IPS DF 4.7 (cell line): ENCODE data around the gene SH3RF1.

Source experiments
- DNase-seq: peaks from one replicate; pipeline ENCODE4 v3.0.0-alpha.2; 2013; ENCODE audit warnings: low spot score; ENCODE audit errors: extremely low read depth

SH3RF1 gene

DNA sequence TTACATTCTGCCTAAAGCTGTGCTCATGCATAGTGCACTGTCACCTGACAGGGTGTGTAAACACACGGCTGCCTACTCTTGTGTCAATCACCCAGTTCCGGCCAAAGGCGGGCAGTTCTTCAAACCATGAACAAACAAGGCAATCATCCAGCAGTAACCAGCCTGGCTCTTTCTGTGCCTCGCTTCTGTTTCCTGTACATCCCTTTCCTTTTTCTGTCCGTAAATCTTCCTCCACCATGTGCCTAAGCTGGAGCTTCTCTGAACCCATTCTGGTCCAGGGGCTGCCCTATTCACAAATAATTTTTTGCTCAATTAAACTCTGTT, 199.9 kb downstream of the SH3RF1 start:
- no peak for DNase-seq

DNA sequence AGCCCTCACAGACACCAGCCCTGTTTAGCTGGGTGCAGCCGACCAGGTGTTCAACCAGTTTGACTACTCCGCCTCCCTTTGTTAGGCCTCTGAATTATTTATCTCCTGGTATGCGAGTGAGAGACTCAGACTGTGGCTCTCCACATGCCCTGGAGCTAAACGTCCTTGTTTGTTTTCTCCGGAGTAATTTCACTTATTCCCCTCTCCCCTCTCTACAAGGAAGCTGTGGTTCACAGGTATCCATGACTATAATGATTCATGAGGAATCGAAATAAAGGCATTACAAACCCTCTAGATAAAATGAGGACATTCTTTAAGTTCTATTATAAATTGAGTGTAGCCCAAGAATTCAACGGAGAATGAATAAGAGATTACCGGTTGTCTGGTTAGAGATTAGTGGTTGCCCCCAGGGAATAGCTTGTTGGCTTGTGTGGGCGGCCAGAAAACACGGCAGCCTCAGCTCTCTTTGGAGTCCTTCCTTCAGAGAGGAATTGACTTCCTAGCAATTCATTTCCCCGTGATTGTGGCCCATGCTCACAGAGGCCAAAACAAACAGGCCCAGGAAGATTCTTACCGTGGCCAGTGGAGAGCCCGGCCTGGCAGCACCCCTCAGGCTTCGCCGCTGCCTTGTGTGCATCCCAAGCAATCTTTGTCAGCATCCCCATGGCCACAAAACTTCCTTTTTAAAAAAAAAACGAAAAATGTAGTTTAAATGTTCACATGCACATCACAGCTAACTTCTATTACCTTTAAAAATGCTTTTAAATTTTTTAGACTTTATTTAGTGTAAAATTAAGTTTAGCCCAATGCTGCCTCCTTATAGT, 200.5 kb downstream of the SH3RF1 start:
- DNase-seq, result peak; percentile 68

DNA sequence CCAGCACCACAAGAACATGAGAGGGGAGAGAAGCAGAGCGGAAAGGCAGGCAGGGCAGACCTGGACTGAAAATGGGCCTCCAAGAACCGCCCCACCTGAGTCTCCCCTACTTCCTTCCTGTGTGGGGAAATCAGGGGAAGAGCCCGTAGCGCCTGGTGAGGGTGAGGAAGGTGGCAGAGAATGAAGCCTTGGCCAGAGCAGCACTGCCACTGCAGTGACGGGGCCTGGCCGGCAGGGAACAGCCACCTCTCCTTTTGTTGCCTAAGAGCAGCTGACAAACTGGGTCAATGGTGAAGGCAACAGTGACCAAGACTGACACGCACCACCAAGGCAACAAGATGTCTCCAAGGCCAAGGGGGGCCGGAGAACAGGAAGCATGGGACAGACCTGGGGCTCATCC, 202.3 kb downstream of the SH3RF1 start:
- DNase-seq, result no peak

GRCh38 chr4:169066934-169067333, 203.8 kb downstream of the SH3RF1 start:
- DNase-seq, result no peak

GRCh38 chr4:169064296-169064695, 206.5 kb downstream of the SH3RF1 start:
- DNase-seq, result no peak

DNA sequence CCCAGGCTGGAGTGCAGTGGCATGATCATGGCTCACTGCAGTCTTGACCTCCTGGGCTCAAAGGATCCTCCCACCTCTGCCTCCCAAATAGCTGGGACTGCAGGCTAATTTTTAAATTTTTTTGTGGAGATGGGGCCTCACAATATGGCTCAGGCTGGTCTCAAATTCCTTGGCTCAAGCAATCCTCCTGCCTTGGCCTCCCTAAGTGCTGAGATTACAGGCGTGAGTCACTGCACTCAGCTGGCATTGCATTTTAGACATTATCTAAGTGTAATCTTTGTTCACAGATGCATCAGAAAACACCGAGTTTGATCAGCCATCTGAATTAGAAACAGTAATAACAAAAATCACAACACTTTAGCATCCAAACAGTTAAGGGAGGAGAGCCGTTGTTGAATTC, 207.3 kb downstream of the SH3RF1 start:
- no peak for DNase-seq

GRCh38 chr4:169062897-169063244, 207.9 kb downstream of the SH3RF1 start:
- DNase-seq, result no peak

- DNase-seq, result no peak
These were observed 209.4 kb downstream of the SH3RF1 start for GRCh38 chr4:169061386-169061785.

- DNase-seq, result no peak
These were observed 210.2 kb downstream of the SH3RF1 start for GRCh38 chr4:169060391-169061091.

DNA sequence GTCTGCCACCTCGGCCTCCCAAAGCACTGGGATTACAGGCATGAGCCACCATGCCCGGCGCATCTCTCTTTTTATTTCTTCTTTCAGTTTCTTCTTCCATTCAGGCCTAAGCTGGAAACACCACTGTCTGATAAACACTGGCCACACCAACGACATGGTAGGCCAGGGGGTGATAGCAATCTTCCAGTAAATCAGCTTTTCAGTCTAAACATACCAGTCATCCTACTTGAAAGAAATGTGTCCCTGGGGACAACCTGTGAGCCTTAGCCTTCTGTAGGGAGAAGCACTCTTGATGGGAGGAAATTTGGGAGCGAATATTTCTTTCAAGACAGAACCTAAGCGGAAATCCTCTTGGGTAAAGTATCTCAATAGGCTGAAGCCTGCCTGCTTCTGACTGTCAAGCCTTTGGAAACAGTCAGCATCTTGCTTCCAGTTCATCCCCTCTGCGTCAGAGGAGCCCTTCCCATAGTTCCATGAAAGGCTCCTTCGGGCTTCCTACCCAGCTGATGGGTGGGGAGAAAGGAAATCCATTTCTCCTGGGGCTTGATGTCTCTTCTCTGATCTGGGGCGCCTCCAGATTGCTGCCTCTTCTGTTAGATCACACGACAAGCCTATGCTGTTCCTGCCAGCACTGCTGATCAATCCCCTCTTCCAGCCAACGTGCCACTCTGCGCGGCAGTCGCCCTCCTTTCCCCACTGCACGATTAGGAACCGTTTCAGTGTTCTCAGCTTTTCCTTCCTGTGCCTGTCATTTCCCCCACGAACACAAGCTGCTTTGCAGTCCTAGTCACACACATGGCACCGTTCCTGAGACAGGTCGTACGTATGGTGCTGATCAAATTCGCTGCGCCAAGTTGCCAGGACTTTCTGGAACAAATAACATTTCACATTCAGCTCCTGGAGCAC, 211.2 kb downstream of the SH3RF1 start:
- DNase-seq, result no peak

GRCh38 chr4:169058312-169058711, 212.4 kb downstream of the SH3RF1 start:
- DNase-seq, result no peak

- no peak for DNase-seq
These were observed 215.9 kb downstream of the SH3RF1 start for GRCh38 chr4:169054879-169055278.

DNA sequence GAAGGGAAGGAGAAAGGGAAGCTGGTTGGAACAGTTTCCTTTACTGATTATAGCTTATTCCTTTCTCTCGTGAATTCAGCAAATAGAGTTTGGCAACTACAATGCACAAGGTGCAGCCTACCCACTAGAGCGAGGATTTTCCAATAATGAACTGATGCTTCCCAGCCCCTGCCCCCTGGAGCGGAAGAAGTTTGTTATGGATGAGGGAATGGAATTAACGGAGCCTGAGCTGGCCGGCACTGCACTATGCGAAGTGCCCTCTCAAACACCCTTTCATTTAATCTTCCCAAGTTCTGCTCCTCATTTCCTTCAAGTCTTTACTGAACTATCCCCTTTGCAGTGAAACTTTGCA, 218.2 kb downstream of the SH3RF1 start:
- DNase-seq, result no peak

- DNase-seq, result no peak
These were observed 218.8 kb downstream of the SH3RF1 start for GRCh38 chr4:169051761-169052593.

DNA sequence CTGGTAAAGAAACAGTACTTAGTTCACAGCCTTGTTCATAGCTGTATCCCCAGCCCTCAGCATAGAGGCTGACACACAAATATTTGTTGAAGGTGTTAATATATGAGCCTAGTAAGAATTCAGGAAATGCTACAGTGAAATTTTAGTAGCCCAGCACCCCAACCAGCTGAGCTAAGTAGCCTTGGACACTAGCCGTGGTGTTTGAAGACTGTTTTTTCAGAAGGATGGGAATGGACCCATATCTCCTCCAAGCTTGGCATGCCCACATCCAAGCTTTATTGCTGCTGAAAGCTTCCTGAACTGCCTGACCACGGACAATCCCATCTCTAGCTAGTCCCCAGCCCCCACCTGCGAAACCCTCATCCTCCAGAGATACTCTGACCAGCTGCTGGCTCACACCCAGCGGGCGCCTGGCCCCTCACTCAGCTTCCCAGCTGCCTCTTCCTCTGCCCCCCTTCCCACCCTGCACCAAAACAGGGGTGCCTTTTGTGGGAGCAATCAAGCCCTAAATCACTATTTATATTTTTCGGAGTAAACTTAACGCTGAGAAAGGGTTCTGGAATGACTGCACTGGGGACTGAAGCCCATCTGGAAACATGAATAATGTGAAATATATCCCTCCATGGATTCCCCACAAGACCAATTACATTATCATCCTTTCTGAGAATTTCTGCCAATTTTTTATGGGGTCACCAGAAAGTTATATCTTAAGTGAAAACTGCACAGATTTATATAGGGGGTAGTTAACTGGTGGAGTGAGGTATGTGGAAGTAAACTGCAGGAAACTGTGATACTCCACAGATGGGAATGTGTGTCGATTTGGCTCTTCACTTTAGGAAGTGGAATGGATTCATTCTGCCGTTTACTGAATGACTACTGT, 219.6 kb downstream of the SH3RF1 start:
- DNase-seq, result no peak

GRCh38 chr4:169050284-169050683, 220.5 kb downstream of the SH3RF1 start:
- DNase-seq, result no peak

- no peak for DNase-seq
These were observed 221.8 kb downstream of the SH3RF1 start for GRCh38 chr4:169048868-169049414.

- no peak for DNase-seq
These were observed 222.8 kb downstream of the SH3RF1 start for GRCh38 chr4:169047956-169048355.

DNA sequence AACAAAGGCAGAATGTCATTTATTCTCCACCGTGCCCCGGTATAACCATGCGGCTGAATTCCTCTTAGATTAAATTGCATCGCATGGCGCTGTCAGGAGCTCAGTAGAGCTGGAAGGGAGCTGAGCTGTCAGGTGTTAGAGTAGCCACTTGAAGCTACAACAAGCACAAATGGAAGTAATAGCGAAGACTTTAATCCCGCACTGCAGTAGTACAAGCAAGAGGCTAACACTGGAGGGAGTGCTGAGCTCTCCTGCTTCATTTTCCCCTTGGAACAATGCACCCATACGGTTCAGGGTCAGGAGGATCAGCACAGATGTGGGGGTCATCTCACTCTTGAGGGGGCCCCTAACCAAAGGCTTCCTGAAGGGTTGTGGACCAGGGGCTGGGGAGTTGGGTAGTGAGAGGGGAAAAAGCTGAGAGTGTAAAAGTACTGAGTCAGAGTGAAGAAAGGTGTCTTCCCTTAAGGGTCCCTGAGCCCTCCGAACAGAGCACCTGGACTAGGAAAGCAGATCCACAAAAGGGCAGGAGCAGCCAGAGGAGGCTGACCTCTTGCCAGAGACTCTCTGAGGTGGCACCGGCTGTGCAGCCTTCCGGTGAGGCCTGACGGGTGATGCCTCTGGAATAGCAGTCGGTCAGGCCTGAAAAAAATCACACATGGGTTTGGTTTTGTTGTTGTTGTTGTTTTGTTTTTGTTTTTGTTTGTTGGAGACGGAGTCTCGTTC, 224.7 kb downstream of the SH3RF1 start:
- peak; percentile 25 for DNase-seq
